Left ventricle myocardium inferior (tissue), 1 donor: ENCODE results near the gene MRPS34. TPM values are rescaled to one million over a fixed set of nuclear protein-coding genes. Genes with fewer than 3 reads are reported as not detected.
"Not testable (repeated sequence)": the region's sequence is repeated elsewhere in the genome, so short reads cannot be mapped to it uniquely, and the experiment has no call there.

Experiments
- DNase-seq: peaks from one replicate; pipeline ENCODE4 v3.0.0-alpha.2; 2020
- H3K27ac ChIP-seq: fragments of 200-600 bp; replicated peaks from 2 replicates; pipeline ENCODE4 v1.8.0; 2021
- H3K27me3 ChIP-seq: fragments of 200-600 bp; 2 replicates; pipeline ENCODE4 v1.8.0; 2021; ENCODE audit warnings: low read depth
- H3K36me3 ChIP-seq: fragments of 200-600 bp; 2 replicates; pipeline ENCODE4 v1.8.0; 2021
- H3K4me1 ChIP-seq: fragments of 200-600 bp; 2 replicates; pipeline ENCODE4 v1.8.0; 2021
- H3K4me3 ChIP-seq: fragments of 200-600 bp; 2 replicates; pipeline ENCODE4 v1.8.0; 2021; ENCODE audit warnings: mild to moderate bottlenecking, moderate library complexity
- H3K9me3 ChIP-seq: fragments of 200-600 bp; replicated peaks from 2 replicates; pipeline ENCODE4 v1.8.0; 2021
- CTCF ChIP-seq: fragments of 200-600 bp; IDR thresholded peaks from 2 replicates; pipeline ENCODE4 v1.8.0; 2021; ENCODE audit warnings: antibody characterized with exemption, mild to moderate bottlenecking, borderline replicate concordance
- intact Hi-C: fragments of 100-400 bp; cut with micrococcal nuclease; formaldehyde crosslinking; loops from one replicate; pipeline ENCODE4 v1.11.0; 2022
- total RNA-seq: library from RNA; stranded (reverse); fragmentation: NEBNext Ultra II Directional; extraction: Animal tissue kit (Norgen Biotek cat#: 25700); gene quantifications from one replicate; pipeline ENCODE4 v1.2.1, GENCODE V29; 2021
- donor health status: DM: no; HTN: yes; CAD: no; lungs with severe emphysema.

Gene MRPS34
- total RNA-seq, 1 donor from 2014 or later = 78.0 TPM

GRCh38 chr16:1741553-1742165, 31.3 kb downstream of the MRPS34 start:
- H3K36me3 ChIP-seq = peaks cover 39% of the 10 kb centered on the region
- no peak for DNase-seq

DNA sequence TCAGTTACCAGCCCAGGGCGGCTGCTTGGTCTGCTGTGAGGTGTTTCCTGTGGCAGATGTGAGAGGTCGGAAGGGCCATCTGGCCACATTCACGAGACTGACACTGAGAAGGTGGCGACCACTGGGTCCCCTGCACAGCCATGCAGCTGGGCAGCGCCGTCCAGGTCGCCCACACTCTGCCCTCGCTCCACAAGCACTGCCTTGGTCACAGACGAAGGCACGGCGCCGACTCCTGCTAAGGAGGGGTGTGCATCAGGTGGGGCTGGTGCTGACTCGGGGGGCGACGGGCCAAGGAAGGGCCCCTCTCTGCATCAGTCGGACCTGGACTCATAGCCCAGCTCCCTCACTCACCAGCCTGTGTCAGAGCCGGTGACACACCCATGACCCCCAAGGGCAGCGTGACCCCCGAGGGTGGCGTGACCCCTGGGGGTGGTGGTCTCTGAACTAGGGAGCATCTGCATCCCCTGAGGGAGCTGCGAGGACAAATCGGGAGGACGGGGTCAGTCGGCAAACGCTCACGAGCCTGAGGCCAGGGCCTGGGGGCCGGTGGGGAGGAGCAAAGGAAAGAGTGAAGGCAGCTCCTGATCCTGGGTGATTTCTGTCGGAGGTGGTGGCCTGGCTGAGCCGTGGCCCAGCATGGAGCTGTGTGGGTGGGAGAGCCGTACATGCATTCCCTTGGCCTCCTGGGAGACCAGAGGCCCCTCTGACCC, 32.0 kb downstream of the MRPS34 start:
- no peaks in the 10 kb centered on the region for H3K27me3 ChIP-seq
- H3K4me3 ChIP-seq = no peak overlapping the region
- intact Hi-C loops = no loop called here
- no peaks in the 10 kb centered on the region for H3K4me1 ChIP-seq
- H3K9me3 ChIP-seq = no peaks in the 10 kb centered on the region
- no peak overlapping the region for H3K27ac ChIP-seq
- no peak for DNase-seq
- H3K36me3 ChIP-seq = peaks cover 33% of the 10 kb centered on the region
- no peak for TF ChIP-seq CTCF

More at GRCh38 chr16:1741553-1742165, 31.3 kb downstream of the MRPS34 start:
- no peak overlapping the region for H3K4me3 ChIP-seq
- H3K4me1 ChIP-seq = no peaks in the 10 kb centered on the region
- H3K27me3 ChIP-seq = no peaks in the 10 kb centered on the region
- no peaks in the 10 kb centered on the region for H3K9me3 ChIP-seq
- H3K27ac ChIP-seq = no peak overlapping the region
- intact Hi-C loops = no loop called here
- no peak for TF ChIP-seq CTCF

DNA sequence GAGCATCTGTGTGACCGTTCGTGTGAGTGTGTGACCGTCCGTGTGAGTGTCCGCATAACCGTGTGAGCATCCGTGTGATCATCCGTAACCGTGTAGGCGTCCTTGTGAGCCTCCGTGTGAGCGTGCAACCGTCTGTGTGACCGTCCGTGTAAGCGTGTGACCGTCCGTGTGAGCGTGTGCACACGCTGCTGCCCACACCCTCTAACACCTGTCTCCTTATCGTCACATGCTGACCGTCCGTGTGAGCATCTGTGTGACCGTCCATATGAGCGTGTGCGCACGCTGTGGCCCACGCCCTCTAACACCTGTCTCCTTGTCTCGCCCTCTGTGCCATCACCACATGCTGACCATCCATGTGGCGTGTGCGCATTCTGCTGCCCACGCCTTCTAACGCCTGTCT, 32.7 kb downstream of the MRPS34 start:
- Histone ChIP-seq H3K4me1 (no peaks in the 10 kb centered on the region), H3K9me3 (no peaks in the 10 kb centered on the region), H3K27me3 (no peaks in the 10 kb centered on the region), H3K27ac (no peak overlapping the region), H3K4me3 (no peak overlapping the region), H3K36me3 (peaks cover 26% of the 10 kb centered on the region)
- intact Hi-C loops = no loop called here
- no peak for TF ChIP-seq CTCF
- no peak for DNase-seq

GRCh38 chr16:1734816-1735215, 38.1 kb downstream of the MRPS34 start:
- no peak for TF ChIP-seq CTCF
- H3K36me3 ChIP-seq = peaks cover 47% of the 10 kb centered on the region

DNA sequence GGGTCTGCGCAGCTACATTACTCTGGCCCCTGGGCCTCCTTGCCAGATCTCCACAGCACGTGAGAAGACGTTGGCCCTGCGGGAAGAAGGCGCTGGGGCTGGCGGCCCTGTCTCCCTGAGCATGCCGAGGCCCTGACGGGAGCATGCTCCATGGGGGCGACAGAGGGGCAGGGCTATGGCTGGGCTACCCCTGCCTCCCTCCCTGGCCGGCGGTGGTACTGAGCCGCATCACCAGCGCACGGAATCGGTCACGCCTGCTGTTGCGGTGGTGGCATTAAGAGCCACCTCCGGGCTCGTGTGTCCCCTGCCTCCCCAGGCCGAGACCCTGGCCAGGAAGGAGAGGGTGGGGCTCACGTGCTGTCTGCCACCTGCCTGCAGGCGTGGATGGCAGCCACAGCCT, 38.8 kb downstream of the MRPS34 start:
- H3K4me1 ChIP-seq = no peaks in the 10 kb centered on the region
- no peak for TF ChIP-seq CTCF
- no peak for DNase-seq
- no peak overlapping the region for H3K4me3 ChIP-seq
- H3K27ac ChIP-seq = no peak overlapping the region
- H3K36me3 ChIP-seq = peaks cover 54% of the 10 kb centered on the region
- H3K27me3 ChIP-seq = no peaks in the 10 kb centered on the region
- no peaks in the 10 kb centered on the region for H3K9me3 ChIP-seq
- intact Hi-C loops = no loop called here

More at GRCh38 chr16:1734816-1735215, 38.1 kb downstream of the MRPS34 start:
- Histone ChIP-seq H3K27me3 (no peaks in the 10 kb centered on the region), H3K9me3 (no peaks in the 10 kb centered on the region), H3K4me3 (no peak overlapping the region), H3K4me1 (no peaks in the 10 kb centered on the region), H3K27ac (no peak overlapping the region)
- no peak for DNase-seq
- intact Hi-C loops = no loop called here

- peaks cover 67% of the 10 kb centered on the region for H3K36me3 ChIP-seq
- H3K4me1 ChIP-seq, intact Hi-C loops, DNase-seq, H3K9me3 ChIP-seq, H3K27ac ChIP-seq, H3K27me3 ChIP-seq, H3K4me3 ChIP-seq: not testable (repeated sequence)
These were observed 40.4 kb downstream of the MRPS34 start for GRCh38 chr16:1732551-1732987.
